ENCODE results near the gene BMP2K. TPM values are rescaled to one million over a fixed set of nuclear protein-coding genes. Genes with fewer than 3 reads are reported as not detected.
"Not testable (repeated sequence)": the region's sequence is repeated elsewhere in the genome, so short reads cannot be mapped to it uniquely, and the experiment has no call there.

The BMP2K gene
- total and polyA plus RNA-seq, 12 donors = 4.9 to 36.5 (median 28.1) TPM

- no peak overlapping the region for H3K27ac ChIP-seq
- 65 to 71% methylated on average over 2 of the region's 2 CpGs for WGBS, 2 donors
- DNase-seq (no peak), ATAC-seq (peak in 2 of 8 donors; percentile 16 to 21)
- H3K4me1 ChIP-seq = peaks cover 0 to 6% (median 0%) of the 10 kb centered on the region in 9 donors
- peaks cover 0 to 81% (median 16%) of the 10 kb centered on the region in 9 donors for H3K36me3 ChIP-seq
- TF ChIP-seq, protein P1, sequence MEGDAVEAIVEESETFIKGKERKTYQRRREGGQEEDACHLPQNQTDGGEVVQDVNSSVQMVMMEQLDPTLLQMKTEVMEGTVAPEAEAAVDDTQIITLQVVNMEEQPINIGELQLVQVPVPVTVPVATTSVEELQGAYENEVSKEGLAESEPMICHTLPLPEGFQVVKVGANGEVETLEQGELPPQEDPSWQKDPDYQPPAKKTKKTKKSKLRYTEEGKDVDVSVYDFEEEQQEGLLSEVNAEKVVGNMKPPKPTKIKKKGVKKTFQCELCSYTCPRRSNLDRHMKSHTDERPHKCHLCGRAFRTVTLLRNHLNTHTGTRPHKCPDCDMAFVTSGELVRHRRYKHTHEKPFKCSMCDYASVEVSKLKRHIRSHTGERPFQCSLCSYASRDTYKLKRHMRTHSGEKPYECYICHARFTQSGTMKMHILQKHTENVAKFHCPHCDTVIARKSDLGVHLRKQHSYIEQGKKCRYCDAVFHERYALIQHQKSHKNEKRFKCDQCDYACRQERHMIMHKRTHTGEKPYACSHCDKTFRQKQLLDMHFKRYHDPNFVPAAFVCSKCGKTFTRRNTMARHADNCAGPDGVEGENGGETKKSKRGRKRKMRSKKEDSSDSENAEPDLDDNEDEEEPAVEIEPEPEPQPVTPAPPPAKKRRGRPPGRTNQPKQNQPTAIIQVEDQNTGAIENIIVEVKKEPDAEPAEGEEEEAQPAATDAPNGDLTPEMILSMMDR (IDR thresholded peaks at IDR 0.05) = no peak
- intact Hi-C loops (cut with DNase I) = loop anchor here (2.0 to 10.0 kb wide), 10 partner anchors 87 to 909 kb away; partner anchors contain the start of gene BMP2K (in 6 of the 10)
- no peaks in the 10 kb centered on the region for H3K27me3 ChIP-seq
- no peaks in the 10 kb centered on the region for H3K9me3 ChIP-seq
- no peak overlapping the region for H3K4me3 ChIP-seq
Measured at GRCh38 chr4:78863991-78864390, 87.8 kb downstream of the BMP2K start.

- H3K4me1 ChIP-seq = peaks cover 0 to 6% (median 0%) of the 10 kb centered on the region in 9 donors
- H3K4me3 ChIP-seq = no peak overlapping the region
- ATAC-seq = peak in 6 of 8 donors; percentile 47 to 68 (median 61)
- no peaks in the 10 kb centered on the region for H3K27me3 ChIP-seq
- peak in 1 of 2 donors; percentile 54 for DNase-seq
- H3K36me3 ChIP-seq = peaks cover 0 to 81% (median 16%) of the 10 kb centered on the region in 9 donors
- WGBS, 2 donors = 33% methylated on average over 3 of the region's 3 CpGs
- H3K9me3 ChIP-seq = no peaks in the 10 kb centered on the region
- TF ChIP-seq, protein P1 (IDR thresholded peaks at IDR 0.05) = peak; percentile 46 to 93 (median 85)
- intact Hi-C loops (cut with DNase I) = loop anchor here in 9 of 10 donors (2.0 to 10.0 kb wide), 10 partner anchors 87 to 910 kb away; partner anchors contain the start of gene BMP2K (in 6 of the 9)
- no peak overlapping the region for H3K27ac ChIP-seq
Measured at GRCh38 chr4:78864405-78865024, 88.4 kb downstream of the BMP2K start.

DNA sequence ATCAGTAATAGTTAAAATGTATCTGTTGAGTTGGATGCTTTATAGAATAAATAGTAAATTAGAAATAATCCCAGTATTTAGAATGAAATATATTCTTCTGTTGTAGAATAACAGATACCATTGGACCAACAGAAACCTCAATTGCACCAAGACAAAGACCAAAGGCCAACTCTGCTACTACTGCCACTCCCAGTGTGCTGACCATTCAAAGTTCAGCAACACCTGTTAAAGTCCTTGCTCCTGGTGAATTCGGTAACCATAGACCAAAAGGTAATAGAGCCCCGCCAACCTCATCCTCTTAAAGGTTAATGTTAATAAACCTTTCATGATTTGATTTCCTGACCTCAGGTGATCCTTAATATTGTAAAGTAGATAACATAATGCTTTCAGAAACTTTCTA, 89.3 kb downstream of the BMP2K start:
- Histone ChIP-seq H3K27me3 (no peaks in the 10 kb centered on the region), H3K36me3 (peaks cover 0 to 78% (median 16%) of the 10 kb centered on the region in 9 donors), H3K27ac (no peak overlapping the region), H3K4me1 (peaks cover 0 to 6% (median 0%) of the 10 kb centered on the region in 9 donors), H3K9me3 (no peaks in the 10 kb centered on the region), H3K4me3 (no peak overlapping the region)
- 93 to 94% methylated on average over 2 of the region's 2 CpGs for WGBS, 2 donors
- intact Hi-C loops (cut with DNase I) = loop anchor here in 8 of 10 donors (2.0 to 10.0 kb wide), 6 partner anchors 221 to 911 kb away; no protein-coding TSS in a partner anchor
- ATAC-seq = no peak
- TF ChIP-seq, protein P1 (IDR thresholded peaks at IDR 0.05) = no peak
- DNase-seq = no peak

- H3K36me3 ChIP-seq = peaks cover 0 to 91% (median 33%) of the 10 kb centered on the region in 9 donors
- 93 to 95% methylated on average over 5 of the region's 5 CpGs for WGBS, 2 donors
Measured at GRCh38 chr4:78868712-78869111, 92.6 kb downstream of the BMP2K start.

DNA sequence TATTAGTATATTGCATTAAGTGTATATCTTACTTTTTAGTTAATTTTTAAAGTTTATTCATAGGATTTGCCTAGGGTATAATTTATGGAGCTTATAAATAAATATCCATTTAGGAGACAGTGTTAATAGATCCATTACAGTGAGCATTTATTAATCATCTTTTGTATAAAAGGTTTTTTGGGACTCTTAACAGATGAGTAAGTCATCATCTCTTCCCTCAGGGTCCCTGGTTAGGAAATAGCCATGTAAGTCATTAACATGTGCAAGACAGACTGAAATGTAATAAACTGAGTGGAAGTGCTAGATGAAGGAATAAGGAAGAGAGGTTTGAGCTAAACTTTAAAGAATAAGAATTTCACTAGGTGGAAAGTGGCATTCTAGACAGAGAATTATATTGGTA, 93.9 kb downstream of the BMP2K start:
- Histone ChIP-seq H3K4me3 (no peak overlapping the region), H3K27ac (no peak overlapping the region), H3K4me1 (no peaks in the 10 kb centered on the region), H3K27me3 (no peaks in the 10 kb centered on the region), H3K36me3 (peaks cover 0 to 97% (median 34%) of the 10 kb centered on the region in 9 donors), H3K9me3 (no peaks in the 10 kb centered on the region)
- intact Hi-C loops (cut with DNase I) = loop anchor here in 1 of 10 donors (10.0 kb wide), 1 partner anchor 915 kb away; no protein-coding TSS in a partner anchor
- TF ChIP-seq, protein P1 (IDR thresholded peaks at IDR 0.05) = no peak
- ATAC-seq (no peak), DNase-seq (no peak)

More at GRCh38 chr4:78868712-78869111, 92.6 kb downstream of the BMP2K start:
- intact Hi-C loops (cut with DNase I) = loop anchor here in 7 of 10 donors (10.0 kb wide), 4 partner anchors 224 to 914 kb away; no protein-coding TSS in a partner anchor
- H3K9me3 ChIP-seq, H3K4me1 ChIP-seq, H3K4me3 ChIP-seq, H3K27ac ChIP-seq, DNase-seq, ATAC-seq, H3K27me3 ChIP-seq: not testable (repeated sequence)
